NOMO-1 treated with dmso at 0.1 percent for 144 hours (cell line): ENCODE results near the gene VDAC1.
A peak's percentile ranks its signal among the peaks of the same experiment; 100 is the strongest.

ENCODE experiments used
- DNase-seq: peaks from one replicate; lab custom pipeline; 2025; ENCODE audit not compliant: unreplicated experiment; lab: John Stamatoyannopoulos, UW

Gene VDAC1

DNA sequence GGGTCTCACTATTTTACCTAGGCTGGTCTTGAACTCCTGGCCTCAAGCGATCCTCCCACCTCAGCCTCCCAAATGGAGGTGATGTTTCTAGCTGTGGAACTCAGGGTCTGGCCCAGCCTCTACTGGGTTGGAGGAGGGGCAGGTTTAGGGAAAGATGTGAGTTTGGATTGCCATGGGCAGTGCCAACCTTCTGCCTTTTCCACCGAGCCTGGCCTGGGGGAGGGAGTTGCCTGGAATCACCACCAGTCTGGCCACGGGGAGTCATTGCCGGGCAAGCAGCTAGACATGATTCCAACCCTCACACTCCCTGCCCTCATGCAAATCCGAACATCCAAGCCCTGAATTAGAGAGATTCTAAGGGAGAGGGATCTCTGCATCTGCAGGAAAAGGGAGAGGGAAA, 21.0 kb upstream of the VDAC1 start:
- DNase-seq, result no peak

DNA sequence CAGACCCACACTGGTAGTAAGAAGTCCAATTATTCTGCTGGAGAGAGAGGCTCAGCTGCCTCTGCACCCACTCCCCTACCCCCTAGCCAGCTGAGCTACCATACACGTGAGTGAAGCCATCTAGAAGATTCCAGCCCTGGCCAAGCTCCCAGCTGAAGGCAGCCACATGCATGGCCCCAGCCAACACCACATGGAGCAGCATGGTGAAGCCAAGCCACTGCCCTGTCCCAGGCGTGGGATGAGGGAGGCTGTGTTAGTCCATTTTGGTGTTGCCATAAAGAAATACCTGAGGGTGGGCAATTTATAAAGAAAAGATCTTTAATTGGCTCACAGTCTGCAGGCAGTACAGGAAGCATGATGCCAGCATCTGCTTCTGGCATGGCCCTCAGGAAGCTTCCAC, 20.0 kb upstream of the VDAC1 start:
- no peak for DNase-seq

DNA sequence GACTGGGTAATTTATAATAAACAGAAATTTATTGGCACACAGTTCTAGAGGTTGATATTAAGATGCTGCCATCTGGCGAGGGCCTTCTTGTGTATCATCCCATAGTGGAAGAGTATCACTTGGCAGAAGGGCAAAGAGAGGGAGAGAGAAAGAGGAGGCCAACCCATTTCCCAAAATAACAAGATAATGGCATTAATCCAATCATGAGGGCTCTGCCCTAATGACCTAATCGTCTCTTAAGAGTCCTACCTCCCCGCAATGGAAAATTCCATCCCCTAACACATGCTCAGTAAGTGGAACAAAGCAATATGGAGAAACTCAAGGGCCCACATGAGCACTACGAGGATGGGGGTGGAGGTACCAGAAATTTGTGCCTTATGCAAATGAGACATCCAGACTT, 17.6 kb upstream of the VDAC1 start:
- DNase-seq, result no peak

DNA sequence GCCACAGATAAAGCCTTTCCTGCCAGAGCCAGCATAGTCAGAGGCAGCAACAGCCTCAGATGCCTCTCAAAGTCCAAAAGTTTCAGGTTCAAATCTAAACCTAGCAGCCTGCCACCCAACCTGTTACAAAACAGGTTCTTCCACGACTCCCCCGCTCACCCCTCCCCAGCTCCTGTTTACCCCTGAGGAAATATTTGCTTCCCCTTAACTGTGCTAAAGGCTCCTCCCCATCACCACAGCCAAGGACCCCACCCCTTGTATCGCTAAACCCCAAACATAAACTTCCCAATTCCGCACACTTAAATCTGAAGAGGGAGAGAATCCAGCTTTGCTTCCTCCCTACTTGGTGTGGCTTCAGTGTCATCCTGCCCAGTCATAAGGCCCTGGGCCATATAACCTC, 15.4 kb upstream of the VDAC1 start:
- no peak for DNase-seq

DNA sequence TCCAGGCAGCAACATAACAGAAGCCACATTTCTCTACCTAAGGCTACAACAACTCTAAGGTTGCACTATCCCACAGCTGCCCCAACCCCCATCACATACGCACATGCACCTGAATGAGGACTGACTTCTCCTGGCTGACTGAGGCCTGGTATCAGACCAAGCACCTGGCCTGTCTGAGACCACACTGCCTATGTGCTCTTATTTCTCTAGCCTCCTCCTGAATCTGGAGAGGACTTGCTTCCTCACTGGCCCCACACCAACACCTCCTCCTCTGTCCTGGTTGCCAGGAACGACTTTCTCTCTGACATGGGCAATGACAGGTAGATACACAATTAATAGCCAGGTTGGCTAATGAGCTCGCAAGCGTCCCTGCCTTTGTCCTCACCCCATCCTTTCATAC, 14.9 kb upstream of the VDAC1 start:
- no peak for DNase-seq

DNA sequence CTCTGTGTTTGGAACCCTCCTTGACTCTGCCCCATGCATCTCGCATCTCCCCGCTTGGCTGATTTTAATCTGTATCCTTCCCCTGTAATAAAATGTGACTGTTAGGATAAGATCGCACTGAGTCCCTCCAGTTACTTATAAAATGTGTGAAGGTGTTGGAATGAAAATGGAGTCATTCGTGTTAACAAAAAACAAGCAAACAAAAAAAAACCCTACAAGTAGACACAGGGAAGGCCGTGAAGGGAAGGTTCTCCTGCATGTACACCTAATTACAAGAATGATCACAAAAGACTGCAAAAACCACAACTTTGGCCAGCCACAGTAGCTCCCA, 14.2 kb upstream of the VDAC1 start:
- no peak for DNase-seq

DNA sequence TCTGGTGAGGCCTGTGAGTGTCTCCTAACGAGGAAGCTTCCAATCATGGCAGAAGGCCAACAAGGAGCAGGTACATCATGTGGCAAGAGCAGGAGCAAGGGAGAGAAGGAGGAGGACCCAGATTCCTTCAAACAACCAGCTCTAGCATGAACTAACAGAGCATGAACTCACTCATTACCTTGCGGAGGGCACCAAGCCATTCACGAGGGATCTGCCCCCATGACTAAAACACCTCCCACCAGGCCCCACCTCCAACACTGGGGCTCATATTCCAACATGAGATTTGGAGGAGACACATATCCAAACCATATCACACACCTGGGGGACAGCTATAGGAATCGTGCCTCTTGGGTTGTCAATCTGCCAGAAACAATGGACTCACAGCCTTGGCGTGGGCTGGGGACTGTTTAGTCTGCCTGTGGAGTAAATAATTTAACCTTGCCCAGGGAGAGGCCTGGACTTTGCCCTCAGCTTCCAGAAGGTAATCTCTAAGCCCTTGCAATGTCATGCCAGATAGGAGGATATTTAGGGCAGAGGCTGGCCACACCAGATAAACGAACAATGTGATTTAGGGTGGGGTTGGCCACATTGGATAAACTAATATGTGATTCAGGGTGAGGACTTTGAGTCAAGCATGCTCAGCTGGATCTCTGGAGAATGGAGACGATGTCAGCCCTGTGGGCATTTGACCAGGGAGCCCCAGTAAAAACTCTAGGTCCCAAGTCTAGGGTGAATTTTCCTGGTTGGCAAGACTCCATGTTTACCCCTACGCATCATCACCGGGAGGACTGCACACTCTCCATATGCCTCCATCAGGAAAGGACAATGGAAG, 13.6 kb upstream of the VDAC1 start:
- no peak for DNase-seq

DNA sequence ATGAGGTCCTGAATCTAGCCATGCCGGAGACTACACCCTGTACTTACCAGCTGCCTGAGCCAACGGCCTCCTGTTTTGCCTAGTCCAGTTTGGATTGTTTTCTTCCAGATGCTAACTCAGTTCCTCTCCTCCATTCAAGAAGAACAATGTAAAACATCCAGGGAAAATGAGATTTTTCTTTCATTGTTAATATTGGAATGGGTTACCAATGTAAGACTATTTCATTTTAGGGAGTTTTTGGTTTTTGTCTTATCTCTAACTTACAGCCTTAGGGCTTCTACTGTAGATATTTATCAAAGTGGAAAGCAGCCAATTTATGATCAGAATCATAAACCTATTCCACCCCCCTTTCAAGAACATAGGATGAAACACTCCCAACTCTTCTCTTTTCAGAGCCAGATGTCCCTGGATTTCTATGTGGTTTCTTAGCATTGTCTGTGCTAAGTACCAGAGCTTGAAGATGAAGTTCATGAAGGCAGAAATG, 3.5 kb upstream of the VDAC1 start:
- no peak for DNase-seq

DNA sequence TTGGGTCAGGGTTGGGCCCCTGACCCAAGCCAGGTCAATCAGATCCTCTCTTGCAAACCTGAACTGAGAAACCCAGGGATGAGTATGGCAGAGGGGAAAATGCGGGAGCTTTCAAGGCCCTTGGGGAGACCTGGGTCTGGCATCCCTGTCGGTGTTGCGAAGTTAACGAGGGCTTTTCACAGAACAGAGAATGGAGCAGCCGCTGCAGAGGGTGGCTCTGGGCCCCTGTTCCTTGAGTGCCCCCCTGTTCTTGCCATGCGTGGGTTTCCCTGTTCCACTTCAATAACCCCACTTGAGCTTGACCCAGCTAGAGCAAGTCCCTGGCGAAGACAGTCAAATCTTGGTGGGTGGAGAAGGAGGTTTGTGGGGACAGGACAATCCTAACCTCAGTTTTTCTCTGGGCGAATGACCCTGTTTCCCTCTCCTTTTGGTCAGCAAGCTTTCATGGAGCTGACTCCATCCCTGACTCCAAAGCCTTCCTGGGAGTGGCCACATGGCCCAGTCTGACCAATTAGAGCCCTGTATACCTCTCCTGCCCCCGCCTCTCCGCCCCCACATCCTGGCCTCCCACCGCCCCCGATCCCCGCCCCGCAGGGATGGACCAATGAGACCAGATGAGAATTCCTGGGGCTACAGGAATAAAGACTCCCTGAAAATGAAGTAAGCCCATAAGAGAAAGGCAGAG, 2.9 kb upstream of the VDAC1 start:
- DNase-seq, result no peak

DNA sequence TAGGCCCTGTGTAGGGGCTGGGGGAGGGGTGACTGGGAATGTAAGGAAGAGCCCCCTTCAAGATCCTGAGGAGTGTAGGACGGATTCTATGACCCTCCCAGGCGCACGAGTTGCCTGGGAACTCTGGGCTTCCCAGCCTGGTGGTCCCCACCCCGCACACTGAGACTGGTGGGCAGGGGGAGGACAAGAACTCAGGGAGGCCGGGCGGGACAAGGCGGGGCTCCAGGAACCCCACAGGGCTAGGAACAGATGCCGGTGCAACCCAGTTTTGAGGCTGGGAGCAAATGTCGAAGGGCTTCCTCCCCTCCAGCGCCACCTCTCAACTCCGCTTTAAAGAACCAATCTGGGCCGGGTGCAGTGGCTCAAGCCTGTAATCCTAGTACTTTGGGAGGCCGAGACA, 1.3 kb upstream of the VDAC1 start:
- DNase-seq, result no peak

DNA sequence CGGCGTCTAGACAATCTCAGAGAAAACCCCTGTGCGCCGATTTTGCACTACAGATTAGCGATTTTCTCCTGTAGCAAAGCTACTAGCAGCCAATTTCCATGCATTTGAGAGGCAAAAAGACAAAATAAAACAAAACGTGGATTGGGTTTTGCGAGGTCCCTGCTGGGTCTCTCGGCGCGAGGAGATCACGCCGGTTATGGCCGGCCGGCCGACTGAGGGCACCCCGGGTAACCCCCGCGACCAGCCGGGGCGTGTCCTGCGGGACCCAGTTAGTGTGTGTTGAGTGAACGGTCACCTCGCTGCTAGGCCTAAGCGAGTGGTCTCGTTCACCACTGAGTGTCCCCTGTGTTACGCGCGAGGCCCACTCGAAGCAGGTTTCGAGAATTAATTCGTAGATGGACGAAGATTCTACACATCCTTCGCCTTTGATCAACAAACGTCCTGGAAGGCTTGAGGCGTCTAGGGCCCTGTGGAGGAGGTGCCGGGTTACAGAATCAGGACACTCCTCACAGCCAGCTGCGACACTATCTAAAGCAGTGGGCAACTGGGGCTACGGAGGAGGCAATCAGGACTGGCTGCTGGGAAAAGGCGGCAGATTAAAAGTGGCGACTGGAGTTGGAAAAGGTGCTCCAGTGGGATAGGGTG, 764 bp upstream of the VDAC1 start:
- no peak for DNase-seq

DNA sequence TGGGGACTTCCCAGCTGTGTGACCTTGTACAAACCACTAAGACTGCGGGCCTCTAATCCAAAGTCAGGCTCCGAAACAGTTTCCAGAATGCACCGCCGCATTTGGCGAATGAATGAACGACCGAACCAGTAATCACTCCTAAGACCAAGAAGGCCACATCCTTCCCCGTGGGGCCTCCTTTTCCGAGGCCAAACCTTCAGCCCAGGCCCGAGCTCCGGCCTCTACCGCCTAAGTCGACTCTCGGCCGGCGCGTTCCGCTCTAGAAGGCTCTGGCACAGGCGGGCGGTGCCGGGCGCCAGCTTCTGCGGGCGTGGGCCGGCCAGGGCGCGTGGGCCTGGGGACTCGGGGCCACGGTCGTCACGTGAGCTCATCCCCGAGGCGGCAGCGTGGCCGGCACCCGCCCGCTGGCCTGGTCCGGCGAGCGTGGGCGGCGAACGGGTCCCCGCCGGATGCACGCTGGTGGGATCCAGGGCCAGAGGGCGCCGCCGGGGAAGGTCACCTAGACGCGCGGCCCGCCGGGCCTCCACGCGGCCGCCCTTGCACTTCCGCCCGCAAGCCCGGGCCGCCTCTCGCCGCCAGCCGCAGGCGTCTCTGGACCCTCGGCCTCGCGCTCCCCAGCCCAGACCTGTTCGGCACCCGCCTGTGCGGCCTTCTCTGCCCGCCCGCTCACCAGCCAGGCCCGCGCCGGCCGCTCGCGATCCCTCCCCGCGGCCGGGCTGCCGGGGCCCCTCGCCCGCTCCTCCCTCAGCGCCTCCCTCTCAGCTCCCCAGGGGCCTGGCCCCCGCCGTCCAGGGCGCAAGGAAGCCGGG, 754 bp downstream of the VDAC1 start:
- DNase-seq, result peak; percentile 18

DNA sequence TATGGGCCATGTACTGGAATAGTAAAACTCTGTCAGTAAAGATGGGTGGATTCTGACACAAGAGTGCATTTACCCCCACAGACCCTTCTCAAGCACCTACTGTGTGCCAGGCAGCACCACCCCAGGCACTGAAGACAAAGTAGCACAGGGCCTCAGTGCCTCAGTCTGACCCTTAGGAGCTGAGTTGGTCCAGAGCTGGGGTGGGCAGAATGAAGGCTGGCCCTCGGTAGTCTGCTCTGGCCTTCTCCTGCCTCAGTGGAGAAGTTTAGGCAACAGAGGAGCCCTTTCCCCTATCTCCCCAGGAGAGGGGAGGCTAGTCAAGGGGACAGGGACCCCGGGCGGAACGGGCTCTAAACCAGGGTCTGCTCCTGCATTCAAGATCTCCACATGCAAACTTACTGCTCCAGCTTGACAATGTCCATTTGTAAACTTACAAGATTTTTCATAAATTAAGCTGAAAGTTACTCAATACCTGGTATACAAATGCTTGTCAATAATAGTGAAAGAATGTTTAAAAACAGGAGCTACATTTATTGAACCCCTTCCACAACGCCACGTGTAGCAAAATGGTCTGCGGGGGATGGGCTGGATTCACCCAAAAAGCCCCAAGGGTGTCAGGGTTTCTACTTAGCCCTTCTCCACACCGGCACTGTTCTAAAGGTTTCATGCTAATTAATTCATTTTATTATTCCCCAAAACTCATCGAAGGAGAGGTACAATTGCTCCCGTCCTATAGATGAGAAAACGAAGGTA, 1.5 kb downstream of the VDAC1 start:
- no peak for DNase-seq

DNA sequence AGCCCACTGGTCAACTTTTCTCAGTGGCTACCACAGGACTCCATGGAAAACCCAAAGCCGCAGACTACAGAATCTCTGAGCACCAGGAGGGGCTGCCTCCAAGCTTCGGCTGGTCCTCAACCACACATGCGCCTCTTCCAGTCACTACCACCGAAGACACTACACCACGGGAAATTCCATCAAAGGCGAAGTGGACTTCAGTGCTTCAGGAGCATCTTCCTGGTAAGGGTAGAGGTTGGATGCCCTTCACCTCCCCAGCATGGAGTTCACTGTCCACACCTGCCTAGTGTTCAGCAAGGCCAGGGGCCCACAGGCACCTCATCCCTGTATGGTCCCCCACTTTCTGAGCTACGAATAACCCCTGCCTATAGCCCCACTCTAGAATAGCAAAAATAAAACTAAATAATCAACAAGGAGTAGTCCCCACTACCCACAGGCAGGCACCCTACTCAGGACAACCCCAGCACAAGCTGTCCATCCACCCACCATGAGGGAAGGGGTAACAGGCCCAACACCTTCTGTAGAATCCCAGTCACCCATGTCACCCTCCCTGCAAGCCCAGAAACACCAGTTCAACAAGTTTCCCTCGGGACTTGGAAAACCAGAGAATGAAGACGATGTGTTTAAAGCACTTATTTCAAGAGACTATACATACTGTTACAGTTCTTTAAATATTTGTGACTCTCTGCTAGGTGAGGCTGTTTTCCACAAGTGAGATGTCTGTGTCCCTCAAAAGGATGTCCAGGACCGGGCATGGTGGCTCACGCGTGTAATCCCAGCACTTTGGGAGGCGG, 2.6 kb downstream of the VDAC1 start:
- DNase-seq, result no peak

DNA sequence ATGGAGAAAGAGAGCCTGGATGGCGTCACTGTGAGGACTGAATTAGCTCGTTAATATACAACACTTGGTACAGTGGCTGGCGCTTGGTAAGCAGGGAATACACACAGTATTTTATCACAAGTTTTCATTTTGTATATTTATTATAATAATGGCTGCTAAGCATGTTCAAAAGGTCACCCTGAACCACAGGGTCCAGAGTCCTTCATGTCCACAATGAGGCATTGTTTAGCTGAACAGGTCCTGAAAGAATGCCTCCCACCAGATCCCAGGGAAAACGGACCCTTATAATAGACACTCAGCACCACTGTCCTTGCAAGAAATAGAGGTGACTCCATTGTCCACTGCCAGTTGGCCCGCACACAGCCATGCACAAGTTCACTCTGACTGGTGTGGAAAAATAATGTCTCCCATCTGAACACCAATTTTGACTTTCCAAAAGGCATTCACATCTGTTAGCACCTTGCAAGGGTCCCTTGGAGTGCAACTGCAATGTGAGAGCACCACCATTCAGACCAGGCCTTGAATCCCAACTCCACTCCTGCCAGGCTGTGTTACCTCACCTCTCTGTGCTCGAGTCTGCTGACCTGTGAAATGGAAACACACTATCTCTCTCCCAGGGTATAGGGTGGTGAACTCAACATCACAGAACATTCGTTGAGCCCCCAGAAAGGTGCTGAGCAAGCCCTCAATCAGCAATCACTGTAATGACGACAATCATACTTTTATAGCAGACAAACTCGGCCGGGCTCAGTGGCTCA, 3.9 kb downstream of the VDAC1 start:
- no peak for DNase-seq

DNA sequence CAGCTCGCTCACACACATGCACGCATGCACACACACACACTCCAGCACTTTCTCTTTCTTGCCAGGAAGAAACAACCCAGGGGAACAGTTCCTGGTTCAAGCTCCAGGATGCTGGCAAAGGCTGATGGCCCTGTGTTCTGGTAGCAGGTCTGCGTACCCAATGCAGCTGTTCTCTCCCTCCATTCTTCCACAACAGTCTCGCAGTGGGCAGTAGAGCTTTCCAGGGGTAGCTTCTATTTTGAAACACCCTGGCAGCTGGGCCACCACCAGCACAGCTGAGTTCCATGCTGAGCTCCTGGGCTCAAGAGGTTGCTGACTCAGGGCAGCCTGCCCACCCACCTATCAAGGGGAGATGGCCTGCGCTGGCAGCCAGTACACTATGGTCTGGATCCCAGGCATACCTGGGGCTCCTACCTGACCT, 4.7 kb downstream of the VDAC1 start:
- DNase-seq, result no peak

DNA sequence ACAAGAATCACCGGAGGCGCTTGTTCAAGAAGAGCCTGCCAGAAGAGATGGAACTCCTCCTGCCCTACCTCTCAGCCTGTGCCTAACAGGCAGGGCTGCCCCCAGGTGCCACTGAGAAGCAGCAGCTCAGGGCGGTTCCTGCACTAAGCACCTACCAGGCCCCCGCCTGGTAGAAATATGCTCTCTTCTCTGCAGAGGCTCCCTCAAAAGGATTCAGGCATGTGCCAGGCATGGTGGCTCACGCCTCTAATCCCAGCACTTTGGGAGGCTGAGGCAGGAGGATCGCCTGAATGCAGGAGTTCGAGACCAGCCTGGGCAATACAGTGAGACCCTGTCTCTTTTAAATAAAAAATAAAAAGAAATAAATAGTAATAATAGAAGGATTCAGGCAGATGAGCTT, 6.0 kb downstream of the VDAC1 start:
- DNase-seq, result no peak

DNA sequence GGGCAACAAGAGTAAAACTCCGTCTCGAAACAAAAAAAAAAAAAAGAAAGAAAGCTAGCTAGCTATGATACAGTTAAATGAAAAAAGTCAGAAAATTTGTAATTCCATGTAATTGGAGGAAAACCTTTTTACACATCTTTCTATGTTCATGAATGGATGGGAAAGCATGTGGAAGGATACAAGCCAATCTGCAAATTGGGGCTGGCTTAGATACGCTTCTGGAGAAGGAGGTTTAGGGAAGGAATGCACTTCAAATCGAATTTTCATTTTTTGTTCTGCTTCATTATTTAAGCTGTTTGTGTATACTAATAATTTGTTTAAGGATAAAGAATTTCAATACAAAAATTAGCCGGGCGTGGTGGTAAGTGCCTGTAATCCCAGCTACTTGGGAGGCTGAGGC, 6.7 kb downstream of the VDAC1 start:
- no peak for DNase-seq

DNA sequence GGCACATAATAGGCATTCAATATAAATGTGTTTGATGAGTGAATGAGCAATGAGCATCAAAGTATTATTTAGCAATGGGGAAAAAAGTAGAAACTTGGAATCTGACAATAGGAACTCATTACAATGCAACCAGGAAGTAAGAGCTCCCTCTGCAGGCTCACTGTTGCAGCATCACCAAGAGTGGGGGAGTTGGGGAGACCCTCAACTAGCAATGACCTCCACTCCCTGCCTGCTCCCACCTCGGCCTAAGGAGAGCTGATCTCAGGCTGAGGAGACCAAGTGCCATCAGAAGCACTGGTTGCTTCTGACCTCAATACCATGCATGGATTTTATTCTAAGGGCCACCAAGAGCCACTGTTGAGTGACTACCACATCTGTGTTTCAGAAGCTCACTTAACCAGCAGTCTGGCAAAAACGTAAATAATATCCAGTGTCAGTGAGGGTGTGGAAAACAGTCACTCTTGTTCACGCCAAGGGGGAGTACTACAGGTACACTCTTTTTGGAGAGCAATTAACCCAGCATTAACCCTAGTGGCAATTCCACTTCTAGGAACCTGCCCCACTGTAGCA, 8.0 kb downstream of the VDAC1 start:
- DNase-seq, result no peak
